ENCODE measurements around the gene LMF2. TPM values are rescaled to one million over a fixed set of nuclear protein-coding genes. Genes with fewer than 3 reads are reported as not detected.
A peak's percentile ranks its signal among the peaks of the same experiment; 100 is the strongest.

LMF2 gene
- total RNA-seq, 2 experiments from 2014 or later: 107 to 114 TPM

- POLR2A ChIA-PET: interaction anchor here (0.6 to 10.0 kb wide), 6 partner anchors 6 to 25 kb away, joined by 3 to 258 read pairs (median 6); partner anchors contain the start of genes LMF2, NCAPH2, SCO2 and TYMP
- peaks cover 30% of the 10 kb centered on the region for H3K4me1 Mint-ChIP-seq (ENCODE audit: low read depth)
- Histone ChIP-seq H3K27ac (ENCODE audit: low read depth in 1 of 2, low read length in 2 of 2) (no peak overlapping the region), H3K9me3 (ENCODE audit: control insufficient read depth in 1 of 2, insufficient read depth in 1 of 2, low read length in 2 of 2) (no peaks in the 10 kb centered on the region), H3K36me3 (ENCODE audit: insufficient read depth, low read length) (no peaks in the 10 kb centered on the region), H3K27me3 (ENCODE audit: control insufficient read depth in 1 of 2, insufficient read depth in 2 of 2, low read length in 2 of 2) (no peaks in the 10 kb centered on the region), H3K4me3 (ENCODE audit: low read length) (no peak overlapping the region), H3K4me1 (ENCODE audit: insufficient read depth, low read length) (peaks cover 64% of the 10 kb centered on the region)
- H3K4me3 Mint-ChIP-seq: peak overlapping the region; percentile 86
- peak overlapping the region; percentile 88 for H3K27ac Mint-ChIP-seq
- peaks cover 13% of the 10 kb centered on the region for H3K27me3 Mint-ChIP-seq
- ATAC-seq (ENCODE audit: poor library complexity) (no peak), DNase-seq (peak in 1 of 14 experiments; percentile 8)
- TF ChIP-seq CTCF (IDR thresholded peaks at IDR 0.05): no peak
- intact Hi-C loops (cut with DNase I, micrococcal nuclease): no loop called here
- CTCF ChIA-PET: interaction anchor here (0.7 to 1.0 kb wide), 2 partner anchors 12 to 30 kb away, joined by 3 to 4 read pairs; partner anchors contain the start of gene SYCE3
- H3K36me3 Mint-ChIP-seq (ENCODE audit: low read depth): no peaks in the 10 kb centered on the region
- H3K9me3 Mint-ChIP-seq: no peaks in the 10 kb centered on the region
Observed at GRCh38 chr22:50532824-50533796, 25.6 kb upstream of the LMF2 start.

GRCh38 chr22:50531962-50532674, 24.6 kb upstream of the LMF2 start:
- ChIA-PET CTCF (interaction anchor here (0.7 to 1.0 kb wide), 2 partner anchors 13 to 31 kb away, joined by 3 to 4 read pairs; partner anchors contain the start of gene SYCE3), POLR2A (interaction anchor here (1.0 to 2.4 kb wide), 9 partner anchors 7 to 89 kb away, joined by 3 to 15 read pairs (median 6); partner anchors contain the start of genes KLHDC7B, LMF2, NCAPH2 and SYCE3)
- Mint-ChIP-seq H3K27ac (peak overlapping the region; percentile 88), H3K9me3 (no peaks in the 10 kb centered on the region), H3K36me3 (ENCODE audit: low read depth) (peaks cover 4% of the 10 kb centered on the region), H3K4me1 (ENCODE audit: low read depth) (peaks cover 39% of the 10 kb centered on the region), H3K4me3 (peak overlapping the region; percentile 87), H3K27me3 (peaks cover 13% of the 10 kb centered on the region)
- DNase-seq (peak in 2 of 14 experiments; percentile 34 to 40), ATAC-seq (ENCODE audit: poor library complexity) (no peak)
- intact Hi-C loops (cut with DNase I, micrococcal nuclease): loop anchor here in 1 of 2 experiments (2.0 kb wide), 1 partner anchor 13 kb away; the partner anchor contains the start of gene KLHDC7B
- peaks cover 69% of the 10 kb centered on the region for H3K4me1 ChIP-seq (ENCODE audit: insufficient read depth, low read length)
- H3K27ac ChIP-seq (ENCODE audit: low read depth in 1 of 2, low read length in 2 of 2): peak overlapping the region; percentile 68 to 90
- no peak for TF ChIP-seq CTCF (IDR thresholded peaks at IDR 0.05)
- peak overlapping the region; percentile 80 for H3K4me3 ChIP-seq (ENCODE audit: low read length)
- H3K36me3 ChIP-seq (ENCODE audit: insufficient read depth, low read length): no peaks in the 10 kb centered on the region
- no peaks in the 10 kb centered on the region for H3K27me3 ChIP-seq (ENCODE audit: control insufficient read depth in 1 of 2, insufficient read depth in 2 of 2, low read length in 2 of 2)
- no peaks in the 10 kb centered on the region for H3K9me3 ChIP-seq (ENCODE audit: control insufficient read depth in 1 of 2, insufficient read depth in 1 of 2, low read length in 2 of 2)

- Mint-ChIP-seq H3K4me3 (peak overlapping the region; percentile 87), H3K9me3 (no peaks in the 10 kb centered on the region), H3K27me3 (peaks cover 13% of the 10 kb centered on the region), H3K27ac (peak overlapping the region; percentile 88), H3K36me3 (ENCODE audit: low read depth) (peaks cover 4% of the 10 kb centered on the region), H3K4me1 (ENCODE audit: low read depth) (peaks cover 45% of the 10 kb centered on the region)
- ChIA-PET CTCF (no interaction called here), POLR2A (interaction anchor here (1.0 to 2.4 kb wide), 8 partner anchors 8 to 90 kb away, joined by 4 to 15 read pairs (median 7); partner anchors contain the start of genes KLHDC7B, LMF2, NCAPH2 and SYCE3)
- Histone ChIP-seq H3K27ac (ENCODE audit: low read depth in 1 of 2, low read length in 2 of 2) (peak overlapping the region; percentile 90 to 98), H3K36me3 (ENCODE audit: insufficient read depth, low read length) (no peaks in the 10 kb centered on the region), H3K4me3 (ENCODE audit: low read length) (peak overlapping the region; percentile 80), H3K27me3 (ENCODE audit: control insufficient read depth in 1 of 2, insufficient read depth in 2 of 2, low read length in 2 of 2) (no peaks in the 10 kb centered on the region), H3K9me3 (ENCODE audit: control insufficient read depth in 1 of 2, insufficient read depth in 1 of 2, low read length in 2 of 2) (no peaks in the 10 kb centered on the region), H3K4me1 (ENCODE audit: insufficient read depth, low read length) (peaks cover 74% of the 10 kb centered on the region)
- no peak for TF ChIP-seq CTCF (IDR thresholded peaks at IDR 0.05)
- intact Hi-C loops (cut with DNase I, micrococcal nuclease): loop anchor here in 1 of 2 experiments (2.0 kb wide), 1 partner anchor 13 kb away; the partner anchor contains the start of gene KLHDC7B
- peak; percentile 27 to 84 (median 64) for DNase-seq
- peak; percentile 50 for ATAC-seq (ENCODE audit: poor library complexity)
Observed at GRCh38 chr22:50531546-50531961, 24.1 kb upstream of the LMF2 start.
